Activated CD8-positive, alpha-beta memory T cell treated with anti-CD3 and anti-CD28 coated beads, Interleukin-2, amount 50 U/mL, for 24 hours (primary cell): Measurements from ENCODE around the gene NUDCD2.
"Not testable (repeated sequence)": the region's sequence is repeated elsewhere in the genome, so short reads cannot be mapped to it uniquely, and the experiment has no call there.

Experiments used
- DNase-seq: peaks from one replicate; pipeline ENCODE4 v3.0.0-alpha.2; 2020; ENCODE audit errors: extremely low read depth

The NUDCD2 gene

GRCh38 chr5:163426128-163426527 lies 33.8 kb downstream of the NUDCD2 start:
- not testable (repeated sequence) for DNase-seq

- no peak for DNase-seq
These were observed 35.1 kb downstream of the NUDCD2 start for GRCh38 chr5:163424836-163425235.

GRCh38 chr5:163415673-163416072 lies 44.2 kb downstream of the NUDCD2 start:
- DNase-seq = not testable (repeated sequence)

GRCh38 chr5:163410505-163410904 lies 49.4 kb downstream of the NUDCD2 start:
- DNase-seq = no peak

GRCh38 chr5:163409384-163409783 lies 50.5 kb downstream of the NUDCD2 start:
- no peak for DNase-seq

GRCh38 chr5:163408311-163408923 lies 51.5 kb downstream of the NUDCD2 start:
- peak; percentile 17 for DNase-seq

- DNase-seq = no peak
These were observed 52.8 kb downstream of the NUDCD2 start for GRCh38 chr5:163407034-163407655.

GRCh38 chr5:163404364-163405173 lies 55.3 kb downstream of the NUDCD2 start:
- DNase-seq = no peak

GRCh38 chr5:163402007-163402406 lies 57.9 kb downstream of the NUDCD2 start:
- no peak for DNase-seq

GRCh38 chr5:163401271-163401670 lies 58.6 kb downstream of the NUDCD2 start:
- no peak for DNase-seq

GRCh38 chr5:163399923-163400322 lies 60.0 kb downstream of the NUDCD2 start:
- DNase-seq = no peak

- no peak for DNase-seq
These were observed 62.5 kb downstream of the NUDCD2 start for GRCh38 chr5:163397354-163397753.

- DNase-seq = not testable (repeated sequence)
These were observed 63.0 kb downstream of the NUDCD2 start for GRCh38 chr5:163396818-163397340.
